Ectodermal cell (in vitro differentiated cells): ENCODE measurements around the gene PLA2G2E. TPM values are rescaled to one million over a fixed set of nuclear protein-coding genes. Genes with fewer than 3 reads are reported as not detected.

ENCODE experiments used
- H3K27ac ChIP-seq: 2 replicates; pipeline ENCODE4 v1.7.0; 2013; ENCODE audit warnings: mild to moderate bottlenecking, low read depth, low read length; ENCODE audit not compliant: insufficient read depth, poor library complexity, severe bottlenecking
- H3K27me3 ChIP-seq: 2 replicates; pipeline ENCODE4 v1.7.0; 2013; ENCODE audit warnings: mild to moderate bottlenecking, low read length; ENCODE audit not compliant: insufficient read depth, control insufficient read depth, poor library complexity, severe bottlenecking
- H3K36me3 ChIP-seq: one replicate; pipeline ENCODE4 v1.7.0; 2013; ENCODE audit warnings: low read length; ENCODE audit not compliant: control insufficient read depth, insufficient read depth
- H3K4me1 ChIP-seq: one replicate; pipeline ENCODE4 v1.7.0; 2013; ENCODE audit warnings: low read length; ENCODE audit not compliant: control insufficient read depth, insufficient read depth
- H3K4me3 ChIP-seq: 2 replicates; pipeline ENCODE4 v1.7.0; 2013; ENCODE audit warnings: low read depth, low read length, control low read depth; ENCODE audit not compliant: insufficient read depth
- H3K9me3 ChIP-seq: 2 replicates; pipeline ENCODE4 v1.7.0; 2013; ENCODE audit warnings: mild to moderate bottlenecking, low read length, moderate library complexity; ENCODE audit not compliant: control insufficient read depth
- WGBS, 2 experiments: methylation state at CpG; one replicate each; pipeline ENCODE4 v1.1.7; 2013; ENCODE audit warnings: missing lambda C conversion rate in 2 of 2; 5-methylcytosine and 5-hydroxymethylcytosine counted together
- polyA plus RNA-seq, 4 experiments: library from polyadenylated mRNA; stranded (reverse); fragments of 50-300 nt; gene quantifications; one replicate each; pipeline ENCODE4 v1.2.3, GENCODE V29; 2013

PLA2G2E gene, protein sequence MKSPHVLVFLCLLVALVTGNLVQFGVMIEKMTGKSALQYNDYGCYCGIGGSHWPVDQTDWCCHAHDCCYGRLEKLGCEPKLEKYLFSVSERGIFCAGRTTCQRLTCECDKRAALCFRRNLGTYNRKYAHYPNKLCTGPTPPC
- polyA plus RNA-seq (2013, experiment 1 of 4) = not detected
- polyA plus RNA-seq (2013, experiment 2 of 4) = not detected
- polyA plus RNA-seq (2013, experiment 3 of 4) = not detected
- polyA plus RNA-seq (2013, experiment 4 of 4) = not detected

DNA sequence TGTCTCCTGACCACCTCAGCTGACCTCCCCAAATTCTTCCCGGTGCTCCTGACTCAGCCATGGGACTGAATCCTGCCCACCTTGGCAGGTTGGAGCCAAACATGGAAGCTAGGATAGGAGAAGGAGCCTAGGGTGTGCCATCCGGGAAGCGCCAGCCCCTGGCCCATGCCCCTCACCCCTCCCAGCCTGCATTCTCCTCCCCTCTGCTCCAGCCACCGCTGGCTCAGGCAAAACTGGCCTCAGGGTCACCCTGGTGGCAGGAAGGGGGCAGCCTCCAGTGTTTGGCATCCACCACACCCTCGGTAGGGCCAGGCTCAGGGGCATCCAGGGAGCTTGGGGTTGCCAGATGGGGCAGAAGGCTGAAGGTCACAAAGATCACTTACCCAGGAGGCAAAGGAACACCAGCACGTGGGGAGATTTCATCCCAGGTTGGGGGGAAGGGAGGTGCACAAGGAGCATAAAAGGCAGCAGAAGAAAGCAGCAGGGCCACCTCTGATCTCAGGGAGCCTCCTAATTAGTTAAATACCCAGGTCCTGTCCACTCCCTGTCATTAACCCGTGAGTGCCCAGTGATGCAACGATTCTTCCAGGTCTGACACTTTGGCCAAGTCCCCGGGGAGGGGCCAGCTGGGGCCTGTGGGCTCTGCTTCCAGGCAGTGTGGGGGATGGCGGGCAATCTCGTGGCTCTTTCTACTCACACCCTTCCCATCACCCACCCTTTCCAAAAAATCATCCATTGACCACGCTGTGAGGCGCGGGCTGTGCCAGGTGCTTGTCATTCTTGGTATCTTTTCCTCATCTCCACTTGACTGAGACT lies at the start of gene PLA2G2E:
Gene PLA2G2E (minus strand): TSS at position 481 of the 816 bp plus-strand sequence. CDS start 58 bp downstream, at position 423.
- 75 to 79% methylated on average over 14 of the region's 14 CpGs for WGBS, 2 experiments
- H3K36me3 ChIP-seq = no peaks in the 10 kb centered on the region
- H3K4me3 ChIP-seq = no peak within 1 kb of the TSS
- peaks cover 4% of the 10 kb centered on the region for H3K4me1 ChIP-seq
- no peaks in the 10 kb centered on the region for H3K27me3 ChIP-seq
- H3K27ac ChIP-seq = no peak within 1 kb of the TSS
- no peaks in the 10 kb centered on the region for H3K9me3 ChIP-seq

DNA sequence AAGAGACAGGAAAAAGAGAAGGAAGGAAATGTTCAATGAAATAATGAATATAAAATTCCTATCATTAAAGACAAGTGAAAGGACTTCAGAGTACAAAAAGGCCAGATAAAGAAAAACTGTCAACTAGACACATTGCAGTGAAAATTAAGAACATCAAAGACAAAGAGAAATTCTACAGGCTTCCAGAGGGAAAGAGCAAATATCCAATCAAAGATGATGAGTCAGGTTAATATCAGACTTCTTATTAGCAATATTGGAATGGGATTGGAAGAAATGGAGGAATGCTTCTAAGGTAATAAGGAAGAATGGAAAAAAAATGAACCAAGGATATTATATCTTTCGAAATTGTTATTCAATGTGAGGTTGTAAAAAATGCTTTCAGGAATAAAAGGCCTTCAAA lies 48.2 kb upstream of the PLA2G2E start:
- Histone ChIP-seq H3K4me1 (no peaks in the 10 kb centered on the region), H3K4me3 (no peak overlapping the region), H3K27ac (no peak overlapping the region), H3K36me3 (no peaks in the 10 kb centered on the region), H3K9me3 (no peaks in the 10 kb centered on the region), H3K27me3 (no peaks in the 10 kb centered on the region)
- WGBS, 2 experiments = 94 to 100% methylated on average over 1 of the region's 1 CpG

DNA sequence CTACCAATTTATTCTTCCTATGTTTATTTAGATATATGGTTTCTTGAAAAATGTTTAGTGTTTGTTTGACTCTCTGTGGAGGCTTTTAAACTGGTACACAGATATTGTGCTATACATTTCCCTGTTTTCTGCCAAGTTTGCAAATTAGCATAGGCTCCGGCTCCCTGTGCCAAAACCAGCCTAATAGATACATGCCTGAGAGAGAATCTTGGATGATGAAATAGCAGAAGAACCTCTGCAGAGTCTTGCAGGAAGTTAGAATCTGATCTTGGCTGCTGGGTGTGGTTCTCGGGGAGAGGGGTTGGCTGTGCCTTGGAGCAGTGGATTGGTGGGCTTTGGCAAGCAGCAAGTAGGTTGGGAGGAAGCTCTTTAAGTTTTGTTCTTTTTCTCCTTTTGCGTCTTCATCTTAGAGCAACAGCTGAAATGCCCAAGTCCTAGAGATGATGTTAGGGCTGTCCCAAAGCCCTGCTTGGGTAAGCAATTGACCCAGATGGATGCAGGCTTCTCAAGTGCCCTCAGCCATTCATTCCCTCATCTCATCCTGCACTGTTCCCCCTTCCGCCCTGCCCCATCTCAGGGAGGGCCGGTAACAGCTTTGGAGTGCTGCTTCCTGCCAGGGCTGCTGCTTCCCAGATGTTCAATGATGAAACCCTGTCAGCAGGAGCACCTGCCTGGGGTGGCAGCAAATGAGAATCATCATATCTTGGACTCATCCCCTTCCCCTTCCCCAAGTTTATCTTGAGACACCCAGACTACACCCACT lies 46.7 kb upstream of the PLA2G2E start:
- no peaks in the 10 kb centered on the region for H3K27me3 ChIP-seq
- no peak overlapping the region for H3K27ac ChIP-seq
- no peaks in the 10 kb centered on the region for H3K36me3 ChIP-seq
- H3K4me1 ChIP-seq = no peaks in the 10 kb centered on the region
- no peaks in the 10 kb centered on the region for H3K9me3 ChIP-seq
- H3K4me3 ChIP-seq = no peak overlapping the region
- WGBS, 2 experiments = 88 to 92% methylated on average over 5 of the region's 5 CpGs

DNA sequence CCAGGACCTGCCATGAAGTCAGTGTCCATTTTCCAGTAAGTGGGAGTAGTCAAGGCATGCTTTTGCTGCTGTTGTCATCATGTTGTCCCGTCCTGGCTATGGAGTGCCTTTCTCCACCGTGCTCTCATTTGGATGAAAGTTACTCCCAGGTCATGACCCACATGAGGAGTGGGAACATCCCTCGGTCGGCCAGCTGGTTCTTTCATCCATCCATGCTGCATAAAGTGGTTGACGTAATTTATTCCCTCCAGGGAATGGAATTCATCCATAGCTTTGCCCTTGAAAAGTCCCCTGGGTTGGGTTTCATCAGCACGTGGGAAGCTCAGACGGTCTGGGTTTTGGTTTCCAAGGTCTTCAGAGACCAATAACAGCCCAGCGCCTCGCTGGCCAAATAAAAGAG lies 44.4 kb upstream of the PLA2G2E start:
- no peaks in the 10 kb centered on the region for H3K4me1 ChIP-seq
- H3K4me3 ChIP-seq = no peak overlapping the region
- H3K9me3 ChIP-seq = no peaks in the 10 kb centered on the region
- 91 to 92% methylated on average over 9 of the region's 9 CpGs for WGBS, 2 experiments
- no peak overlapping the region for H3K27ac ChIP-seq
- no peaks in the 10 kb centered on the region for H3K36me3 ChIP-seq
- no peaks in the 10 kb centered on the region for H3K27me3 ChIP-seq

DNA sequence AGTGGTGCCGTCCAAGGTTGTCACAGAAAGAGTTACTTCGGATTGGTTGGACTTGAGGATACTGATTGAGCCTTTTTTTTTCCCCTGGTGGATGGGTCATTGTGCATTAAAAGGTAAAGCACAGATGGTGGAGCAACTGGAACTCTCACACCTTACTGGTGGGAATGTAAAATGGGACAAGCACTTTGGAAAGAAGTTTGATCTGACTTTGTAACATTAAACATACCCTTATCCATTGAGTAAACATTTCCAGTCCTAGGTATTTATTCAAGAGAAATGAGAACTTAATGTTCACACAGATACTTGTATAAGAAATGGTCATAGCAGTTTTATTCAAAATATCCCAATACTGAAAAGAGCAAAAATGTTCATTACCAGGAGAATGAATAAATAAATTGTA lies 41.1 kb upstream of the PLA2G2E start:
- Histone ChIP-seq H3K4me1 (no peaks in the 10 kb centered on the region), H3K27me3 (no peaks in the 10 kb centered on the region)

DNA sequence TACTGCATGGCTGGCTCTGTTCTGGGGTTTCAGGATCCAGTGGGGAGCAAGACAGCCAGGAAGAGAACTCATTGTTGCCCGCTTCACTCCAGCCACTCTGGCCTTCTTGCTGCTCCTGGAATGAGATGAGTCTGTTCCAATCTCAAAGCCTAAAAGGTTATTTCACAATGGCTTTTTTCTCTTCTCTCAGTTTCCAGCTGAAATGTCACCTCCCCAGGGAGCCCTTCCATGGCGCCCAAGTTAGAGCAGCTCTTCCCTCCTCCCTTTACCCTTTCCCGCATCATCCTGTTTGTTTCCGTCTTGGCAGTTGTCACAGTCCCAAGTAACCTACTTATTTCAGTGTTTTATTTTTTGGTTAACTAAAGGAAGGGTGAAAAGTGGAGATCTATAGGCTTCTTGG lies 40.2 kb upstream of the PLA2G2E start:
- no peaks in the 10 kb centered on the region for H3K36me3 ChIP-seq
- no peak overlapping the region for H3K27ac ChIP-seq
- H3K27me3 ChIP-seq = no peaks in the 10 kb centered on the region
- no peaks in the 10 kb centered on the region for H3K4me1 ChIP-seq
- H3K4me3 ChIP-seq = no peak overlapping the region
- no peaks in the 10 kb centered on the region for H3K9me3 ChIP-seq
- WGBS, 2 experiments = 88 to 94% methylated on average over 4 of the region's 4 CpGs

More for the DNA sequence above, 41.1 kb upstream of the PLA2G2E start:
- Histone ChIP-seq H3K36me3 (no peaks in the 10 kb centered on the region), H3K27ac (no peak overlapping the region), H3K4me3 (no peak overlapping the region), H3K9me3 (no peaks in the 10 kb centered on the region)
- WGBS, 2 experiments = 89 to 93% methylated on average over 2 of the region's 2 CpGs

DNA sequence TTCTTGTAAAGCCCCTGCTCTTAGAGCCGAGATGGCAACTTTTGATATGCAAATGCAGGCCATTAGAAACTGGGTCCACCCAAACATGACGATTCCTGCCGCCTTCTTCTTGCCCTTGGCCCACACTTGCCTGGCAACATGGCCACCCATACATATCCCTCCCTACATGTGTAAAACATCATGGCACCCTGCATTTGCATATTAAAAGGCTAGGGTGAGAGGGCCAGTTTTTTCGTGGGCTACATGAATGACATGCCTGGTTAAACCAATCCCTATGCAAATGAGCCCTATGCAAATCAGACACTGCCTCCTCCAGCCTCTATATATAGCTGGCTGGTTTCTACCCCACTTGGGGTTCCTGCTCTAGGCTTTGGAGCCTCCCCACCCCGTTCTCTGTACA lies 37.2 kb upstream of the PLA2G2E start:
- H3K27me3 ChIP-seq = no peaks in the 10 kb centered on the region

DNA sequence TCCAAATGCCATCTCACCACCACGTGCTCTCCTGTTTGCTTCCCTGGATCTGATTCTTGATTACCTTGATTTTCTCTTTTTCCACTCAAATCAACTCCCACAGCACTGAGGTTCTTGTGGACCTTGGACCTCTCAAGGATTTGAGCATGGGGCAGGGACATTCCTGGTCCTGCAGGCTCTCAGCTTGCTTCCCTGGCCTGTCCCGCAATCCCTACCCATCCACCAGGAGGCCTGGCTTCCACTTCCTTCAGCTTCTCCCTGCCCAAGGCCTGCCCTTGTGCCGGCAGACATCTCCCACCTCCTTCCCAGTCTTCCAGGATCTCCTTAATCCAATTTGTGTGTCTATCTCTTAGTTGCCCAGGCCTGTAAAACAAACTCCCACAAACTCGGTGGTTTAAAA lies 34.4 kb upstream of the PLA2G2E start:
- no peaks in the 10 kb centered on the region for H3K27me3 ChIP-seq
- H3K36me3 ChIP-seq = no peaks in the 10 kb centered on the region
- H3K4me3 ChIP-seq = no peak overlapping the region
- H3K4me1 ChIP-seq = no peaks in the 10 kb centered on the region
- no peaks in the 10 kb centered on the region for H3K9me3 ChIP-seq
- no peak overlapping the region for H3K27ac ChIP-seq
- WGBS, 2 experiments = 82 to 86% methylated on average over 4 of the region's 4 CpGs

More for the DNA sequence above, 37.2 kb upstream of the PLA2G2E start:
- Histone ChIP-seq H3K27ac (no peak overlapping the region), H3K9me3 (no peaks in the 10 kb centered on the region), H3K4me1 (no peaks in the 10 kb centered on the region), H3K4me3 (no peak overlapping the region), H3K36me3 (no peaks in the 10 kb centered on the region)
- WGBS, 2 experiments = 48 to 49% methylated on average over 5 of the region's 5 CpGs

DNA sequence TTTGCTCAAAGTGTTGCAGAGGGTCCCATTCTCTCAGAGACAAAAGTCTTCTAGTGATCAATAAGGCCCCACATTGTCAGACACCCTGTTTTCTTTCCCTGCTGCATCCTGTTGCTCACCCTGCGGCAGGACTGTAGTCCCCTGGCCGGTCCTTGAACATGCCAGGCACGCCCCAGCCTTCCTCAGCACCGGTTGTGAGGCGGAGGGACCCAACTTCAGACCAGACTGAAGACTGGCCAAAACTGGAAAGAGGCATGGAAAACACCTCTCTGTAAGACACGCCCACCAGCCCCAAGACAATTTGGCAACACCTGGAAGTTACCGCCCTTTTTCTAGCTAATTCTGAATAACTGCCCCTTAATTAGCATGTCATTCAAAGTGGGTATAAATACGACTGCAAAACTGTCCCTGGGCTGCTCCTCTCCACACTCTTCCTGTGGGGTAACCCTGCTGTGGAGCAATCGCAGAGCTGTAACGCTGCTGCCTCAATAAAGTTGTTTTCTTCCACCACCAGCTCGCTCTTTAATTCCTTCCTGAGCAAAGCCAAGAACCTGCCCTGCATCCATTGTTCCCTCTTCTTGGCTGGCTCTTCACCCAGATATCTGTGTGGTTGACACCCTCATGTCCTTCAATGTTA lies 32.2 kb upstream of the PLA2G2E start:
- Histone ChIP-seq H3K27ac (no peak overlapping the region), H3K4me1 (no peaks in the 10 kb centered on the region), H3K4me3 (no peak overlapping the region), H3K27me3 (no peaks in the 10 kb centered on the region), H3K36me3 (no peaks in the 10 kb centered on the region), H3K9me3 (no peaks in the 10 kb centered on the region)
- 82 to 85% methylated on average over 11 of the region's 11 CpGs for WGBS, 2 experiments
